Measurements from ENCODE around the gene CHMP1B. TPM values are rescaled to one million over a fixed set of nuclear protein-coding genes. Genes with fewer than 3 reads are reported as not detected.

CHMP1B gene
- total and polyA plus RNA-seq, 11 donors = 19.8 to 41.2 (median 37.3) TPM

- intact Hi-C loops (cut with DNase I) = loop anchor here in 6 of 10 donors (2.0 to 5.0 kb wide), 3 partner anchors 141 to 1022 kb away; no protein-coding TSS in a partner anchor
- 78 to 87% (median 83%) methylated on average over 12 to 15 of the region's 15 CpGs for WGBS, 4 donors
- peaks cover 0 to 6% (median 0%) of the 10 kb centered on the region in 12 donors for H3K9me3 ChIP-seq
- TF ChIP-seq, protein P1, sequence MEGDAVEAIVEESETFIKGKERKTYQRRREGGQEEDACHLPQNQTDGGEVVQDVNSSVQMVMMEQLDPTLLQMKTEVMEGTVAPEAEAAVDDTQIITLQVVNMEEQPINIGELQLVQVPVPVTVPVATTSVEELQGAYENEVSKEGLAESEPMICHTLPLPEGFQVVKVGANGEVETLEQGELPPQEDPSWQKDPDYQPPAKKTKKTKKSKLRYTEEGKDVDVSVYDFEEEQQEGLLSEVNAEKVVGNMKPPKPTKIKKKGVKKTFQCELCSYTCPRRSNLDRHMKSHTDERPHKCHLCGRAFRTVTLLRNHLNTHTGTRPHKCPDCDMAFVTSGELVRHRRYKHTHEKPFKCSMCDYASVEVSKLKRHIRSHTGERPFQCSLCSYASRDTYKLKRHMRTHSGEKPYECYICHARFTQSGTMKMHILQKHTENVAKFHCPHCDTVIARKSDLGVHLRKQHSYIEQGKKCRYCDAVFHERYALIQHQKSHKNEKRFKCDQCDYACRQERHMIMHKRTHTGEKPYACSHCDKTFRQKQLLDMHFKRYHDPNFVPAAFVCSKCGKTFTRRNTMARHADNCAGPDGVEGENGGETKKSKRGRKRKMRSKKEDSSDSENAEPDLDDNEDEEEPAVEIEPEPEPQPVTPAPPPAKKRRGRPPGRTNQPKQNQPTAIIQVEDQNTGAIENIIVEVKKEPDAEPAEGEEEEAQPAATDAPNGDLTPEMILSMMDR (IDR thresholded peaks at IDR 0.05) = no peak
- TF ChIP-seq POLR2A (IDR thresholded peaks at IDR 0.05) = no peak
- ATAC-seq = peak in 1 of 4 donors; percentile 7
- no peak overlapping the region for H3K4me3 ChIP-seq
- H3K4me1 ChIP-seq = peaks cover 0 to 6% (median 0%) of the 10 kb centered on the region in 12 donors
- DNase-seq = no peak
- H3K27me3 ChIP-seq = no peaks in the 10 kb centered on the region
- H3K36me3 ChIP-seq = peaks cover 0 to 4% (median 0%) of the 10 kb centered on the region in 9 donors
- H3K27ac ChIP-seq = no peak overlapping the region
These were observed 22.6 kb downstream of the CHMP1B start for GRCh38 chr18:11873670-11874340.

DNA sequence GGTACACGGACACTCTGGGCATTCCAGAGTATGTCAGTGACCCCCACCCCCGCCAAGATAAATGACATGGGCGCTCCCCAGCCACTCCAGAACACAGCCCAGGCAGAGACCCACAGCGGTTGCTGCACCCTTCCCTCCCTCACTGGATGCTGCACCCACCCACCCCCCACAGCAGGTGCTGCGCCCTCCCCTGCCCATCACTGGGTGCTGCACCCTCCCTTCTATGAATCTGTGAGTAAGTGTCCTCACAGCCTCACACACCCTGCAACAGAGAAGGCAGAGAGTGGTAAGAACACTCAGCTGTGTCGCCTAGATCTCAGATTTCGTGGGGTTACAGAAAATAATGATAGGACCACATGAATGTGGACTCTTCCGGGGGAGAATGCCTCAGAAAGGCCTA is 23.5 kb downstream of the CHMP1B start:
- no peak for ATAC-seq
- no peak overlapping the region for H3K4me3 ChIP-seq
- peaks cover 0 to 6% (median 0%) of the 10 kb centered on the region in 12 donors for H3K4me1 ChIP-seq
- WGBS, 4 donors = 76 to 89% (median 85%) methylated on average over 8 of the region's 8 CpGs
- no peak for DNase-seq
- intact Hi-C loops (cut with DNase I) = loop anchor here in 4 of 10 donors (5.0 kb wide), 2 partner anchors 142 to 1022 kb away; no protein-coding TSS in a partner anchor
- H3K27ac ChIP-seq = no peak overlapping the region
- no peaks in the 10 kb centered on the region for H3K27me3 ChIP-seq
- peaks cover 0 to 4% (median 0%) of the 10 kb centered on the region in 9 donors for H3K36me3 ChIP-seq
- H3K9me3 ChIP-seq = peaks cover 0 to 6% (median 0%) of the 10 kb centered on the region in 12 donors
- TF ChIP-seq, protein P1 (IDR thresholded peaks at IDR 0.05) = no peak
- TF ChIP-seq POLR2A (IDR thresholded peaks at IDR 0.05) = no peak

DNA sequence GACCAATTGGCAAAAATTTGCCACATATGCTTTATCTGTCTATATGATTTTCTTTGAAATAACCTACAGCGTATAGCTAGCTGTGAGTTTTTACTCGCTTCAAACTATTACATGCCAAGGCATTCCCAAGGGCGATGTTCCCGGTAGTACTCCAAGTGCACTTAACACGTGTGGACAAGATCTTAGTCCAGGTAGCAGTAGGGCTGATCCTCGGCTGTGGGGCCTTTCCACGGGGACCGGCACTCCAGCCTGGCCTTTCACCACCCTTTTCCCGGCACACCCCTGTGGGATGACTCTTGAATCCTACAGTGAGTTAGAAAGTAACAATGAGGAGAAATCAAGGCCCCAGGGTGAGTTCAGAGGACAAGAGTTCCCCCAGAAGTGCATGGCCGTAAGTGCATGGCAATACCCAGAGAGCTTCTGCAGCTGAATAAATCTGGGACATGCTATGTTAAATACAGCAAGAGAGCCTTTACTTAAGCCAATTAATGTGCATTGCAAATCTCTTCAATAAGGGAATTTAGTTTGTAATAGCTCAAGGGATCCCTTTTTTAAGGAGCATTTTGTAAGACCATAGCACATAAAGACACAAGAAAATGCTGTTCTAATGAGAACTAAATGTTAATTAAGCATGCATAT is 26.4 kb downstream of the CHMP1B start:
- WGBS, 4 donors = 89 to 91% (median 90%) methylated on average over 10 of the region's 10 CpGs
- intact Hi-C loops (cut with DNase I) = no loop called here
- DNase-seq = no peak
- no peak for TF ChIP-seq POLR2A (IDR thresholded peaks at IDR 0.05)
- TF ChIP-seq, protein P1 (IDR thresholded peaks at IDR 0.05) = no peak
- Histone ChIP-seq H3K27me3 (no peaks in the 10 kb centered on the region), H3K9me3 (peaks cover 0 to 6% (median 0%) of the 10 kb centered on the region in 12 donors), H3K4me3 (no peak overlapping the region), H3K27ac (no peak overlapping the region), H3K36me3 (peaks cover 0 to 18% (median 3%) of the 10 kb centered on the region in 9 donors), H3K4me1 (peaks cover 0 to 6% (median 0%) of the 10 kb centered on the region in 12 donors)
- no peak for ATAC-seq
